NCI-H2227 (cell line): ENCODE measurements around the gene DAPK2.
A peak's percentile ranks its signal among the peaks of the same experiment; 100 is the strongest.
"Not testable (repeated sequence)": the region's sequence is repeated elsewhere in the genome, so short reads cannot be mapped to it uniquely, and the experiment has no call there.

ENCODE experiments used
- DNase-seq: peaks from one replicate; lab custom pipeline; 2025; ENCODE audit not compliant: unreplicated experiment; lab: John Stamatoyannopoulos, UW

Gene DAPK2

DNA sequence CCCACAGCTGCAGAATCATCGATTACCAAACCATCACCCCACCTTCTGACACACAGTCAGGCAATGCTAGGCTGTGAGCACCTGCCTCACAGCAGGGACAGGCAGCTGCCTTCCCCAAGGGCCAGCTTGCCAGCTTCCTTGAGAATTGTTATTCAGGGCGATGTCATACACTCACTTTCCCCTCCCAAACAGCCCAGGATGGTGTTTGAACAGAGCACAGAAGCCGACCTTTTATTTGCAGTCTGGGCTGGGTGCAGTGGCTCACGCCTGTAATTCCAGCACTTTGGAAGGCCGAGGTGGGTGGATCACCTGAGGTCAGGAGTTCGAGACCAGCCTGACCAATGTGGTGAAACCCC is 128.0 kb downstream of the DAPK2 start:
- DNase-seq = no peak

DNA sequence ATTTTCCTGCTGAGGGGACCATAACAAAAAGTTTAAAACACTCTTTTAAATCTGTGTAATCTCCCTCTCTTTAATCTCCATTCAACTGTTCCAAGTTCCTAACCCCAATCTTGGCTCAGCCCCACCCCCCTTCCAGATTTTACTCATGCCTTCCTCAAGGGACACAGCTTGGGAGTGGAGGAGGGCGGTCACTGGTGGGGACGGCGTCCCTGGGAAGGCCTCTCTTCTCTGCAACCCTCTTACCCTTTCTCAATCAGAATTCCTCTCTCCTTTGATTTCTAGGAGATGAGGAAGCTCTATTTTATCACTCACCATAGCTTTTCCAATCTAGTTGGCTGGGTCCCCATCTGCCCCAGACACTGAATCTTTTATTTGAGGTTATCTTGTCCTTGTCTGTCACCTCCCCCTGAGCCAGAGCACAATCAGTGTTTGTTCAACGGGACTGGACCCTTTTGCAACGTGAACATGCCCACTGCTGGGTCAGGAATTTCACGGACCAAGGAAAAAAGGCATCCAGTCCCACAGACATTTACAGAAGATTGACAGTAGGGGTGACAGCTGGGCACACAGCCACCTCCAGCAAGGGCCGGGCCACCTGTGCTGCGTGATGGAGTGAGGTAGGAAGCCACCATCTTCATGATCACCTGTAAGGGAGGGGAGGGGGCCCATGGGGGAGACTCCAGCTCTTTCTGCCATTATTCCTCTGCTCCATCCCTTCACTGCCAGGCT is 128.5 kb downstream of the DAPK2 start:
- no peak for DNase-seq

DNA sequence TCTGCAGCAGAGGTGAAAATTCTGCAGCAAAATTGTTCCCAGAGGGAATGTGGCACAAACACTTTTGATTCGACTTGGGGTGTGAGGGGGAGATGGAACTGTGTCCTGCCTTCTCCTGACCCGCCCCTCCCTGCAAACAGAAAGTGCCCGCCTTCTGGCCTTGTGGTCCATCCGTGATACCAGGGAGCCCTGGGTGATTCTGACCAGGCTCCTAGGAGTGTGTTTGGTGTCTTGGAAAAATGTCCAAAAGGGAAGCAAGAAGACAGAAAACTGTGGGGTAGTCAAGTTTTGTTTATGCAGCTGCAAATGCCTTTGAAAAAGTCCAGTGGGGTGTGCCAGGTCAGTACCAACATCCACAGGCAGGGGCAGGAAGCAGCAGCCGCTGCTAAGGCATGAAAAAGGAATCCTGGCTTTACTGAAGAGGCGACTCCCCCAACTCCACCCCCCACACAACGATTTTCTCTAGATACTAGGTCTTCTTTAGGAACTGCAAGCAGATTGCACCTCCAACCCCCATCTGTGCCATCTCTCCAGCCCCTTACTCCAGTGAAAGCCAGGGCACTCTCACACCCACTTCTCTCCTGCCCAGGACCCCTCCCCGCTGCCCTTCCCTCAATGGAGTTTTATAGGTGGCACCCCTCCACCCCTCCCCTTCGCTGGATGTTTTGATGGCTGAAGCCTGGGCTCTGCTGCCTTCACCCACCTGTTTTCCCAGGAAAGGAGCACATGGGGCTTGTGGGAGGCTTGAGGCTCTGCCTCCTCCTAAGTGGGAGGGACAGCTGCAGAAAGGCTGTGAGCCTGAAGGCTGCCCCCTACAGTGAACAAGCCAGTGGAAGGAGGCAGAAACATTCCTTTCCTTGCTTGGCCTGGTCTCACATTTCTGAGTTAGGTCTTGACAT is 130.2 kb downstream of the DAPK2 start:
- DNase-seq = peak; percentile 7

DNA sequence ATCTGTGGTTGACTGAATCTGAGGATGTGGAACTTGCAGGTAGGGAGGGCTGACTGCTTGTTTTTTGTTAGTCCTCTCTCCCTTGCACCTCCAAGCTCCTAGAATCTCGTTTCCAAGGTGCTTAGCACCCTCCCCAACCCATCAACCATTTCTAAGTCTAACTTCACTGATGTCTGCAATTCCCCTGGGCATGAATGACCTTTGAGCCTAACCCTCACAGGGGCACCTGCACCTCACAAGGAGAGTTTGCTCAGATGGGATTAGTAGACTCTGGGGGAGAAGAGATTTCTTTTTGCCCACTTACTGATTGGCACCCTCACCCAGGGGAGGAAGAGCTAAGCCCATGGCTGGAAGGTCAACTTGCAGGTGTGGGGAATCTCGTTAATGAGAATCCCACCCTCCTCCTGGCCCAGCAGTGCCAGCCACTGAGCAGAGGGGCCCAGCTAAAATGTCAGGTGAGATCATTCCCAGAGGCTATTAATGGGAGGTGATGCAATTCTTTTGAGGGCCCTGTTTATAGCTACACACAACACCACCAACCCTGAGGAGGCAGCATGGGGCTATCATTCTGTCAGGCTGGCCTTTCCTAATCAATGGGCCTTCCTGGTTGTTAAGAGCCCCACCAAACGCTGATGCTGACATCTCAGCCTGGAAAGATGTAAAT is 130.9 kb downstream of the DAPK2 start:
- no peak for DNase-seq

DNA sequence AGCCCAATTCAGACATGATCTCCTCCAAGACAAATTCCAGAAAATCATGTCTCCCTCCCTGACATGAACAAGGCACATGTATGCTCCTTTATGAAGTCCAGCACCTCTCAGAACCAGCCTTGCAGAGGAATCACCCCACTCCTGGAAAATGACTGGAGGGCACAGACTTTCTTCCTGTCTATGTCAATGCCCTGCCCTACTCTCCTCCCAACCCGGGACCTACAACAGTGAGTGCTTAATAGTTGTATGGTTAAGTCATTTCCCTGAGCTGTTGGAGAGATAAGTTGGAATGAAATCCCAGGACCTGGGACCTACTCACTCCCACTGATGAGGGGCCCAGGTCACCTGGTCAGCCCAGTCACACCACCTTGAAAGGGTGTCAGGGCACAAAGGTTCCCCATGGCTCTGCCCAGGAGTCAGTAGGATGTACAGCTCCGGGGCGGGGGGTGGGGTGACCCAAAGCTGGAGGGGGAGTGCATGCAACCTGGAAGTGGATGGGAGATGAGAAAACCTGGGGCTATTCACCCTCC is 132.4 kb downstream of the DAPK2 start:
- no peak for DNase-seq

DNA sequence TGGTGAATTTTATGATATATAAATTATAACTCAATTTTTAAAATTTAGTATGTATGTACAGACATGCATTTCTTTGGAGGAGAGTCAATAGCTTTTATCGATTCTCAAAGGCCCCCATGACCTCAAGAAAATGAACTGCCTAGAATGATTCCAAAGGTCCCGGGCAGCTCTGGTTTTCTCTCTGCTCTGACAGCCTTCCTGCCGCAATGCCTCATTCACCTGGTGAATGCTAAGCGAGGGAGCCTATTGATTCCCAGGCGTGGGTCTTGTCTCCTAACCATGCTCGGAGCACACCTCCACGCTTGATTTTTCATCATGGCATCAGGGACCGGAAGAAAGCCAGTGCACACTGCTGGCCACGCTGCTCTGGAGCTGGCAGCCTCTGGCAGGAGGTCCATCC is 132.9 kb downstream of the DAPK2 start:
- no peak for DNase-seq

DNA sequence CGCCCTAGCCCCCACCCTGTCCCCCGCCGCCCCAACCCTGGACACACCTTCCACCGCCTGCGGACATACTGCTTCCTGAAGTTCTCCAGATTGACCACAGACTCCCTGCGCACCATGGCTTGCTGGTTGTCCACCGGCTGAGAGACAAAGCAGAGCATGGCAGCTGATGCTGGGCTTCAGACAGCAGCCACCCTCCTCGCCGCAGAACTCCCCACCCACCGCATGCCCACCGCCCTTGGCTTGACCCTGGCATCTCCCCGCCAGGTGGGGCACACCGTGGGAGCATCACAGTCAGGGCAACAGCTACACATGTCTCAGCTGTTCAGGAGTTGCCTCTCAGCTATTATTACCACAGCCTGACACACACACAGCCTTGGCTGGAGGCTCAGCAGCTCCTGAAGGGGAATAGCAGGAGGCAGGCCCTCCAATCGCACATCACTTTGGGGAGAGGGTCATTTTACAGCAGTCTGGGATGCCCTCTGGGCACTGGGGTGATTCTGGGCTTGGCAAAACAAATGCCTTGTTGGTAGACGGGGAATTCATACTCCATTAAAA is 134.1 kb downstream of the DAPK2 start:
- DNase-seq = no peak

DNA sequence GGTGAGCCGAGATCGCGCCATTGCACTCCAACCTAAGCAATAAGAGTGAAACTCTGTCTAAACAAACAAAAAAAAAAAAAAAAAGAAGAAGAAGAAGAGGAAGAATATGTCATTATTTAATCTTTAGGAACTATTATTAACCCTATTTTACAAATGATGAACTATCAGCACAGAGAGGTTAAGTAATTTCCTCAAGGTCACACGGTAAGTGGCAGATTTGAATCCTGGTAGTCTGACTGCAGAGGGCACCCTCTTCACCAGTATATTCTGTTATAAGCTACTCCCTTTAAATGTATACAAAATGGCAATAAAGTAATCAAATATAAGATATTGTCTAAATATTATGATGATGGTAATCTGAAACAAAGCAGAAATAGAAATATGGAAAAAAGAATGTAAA is 135.1 kb downstream of the DAPK2 start:
- no peak for DNase-seq

DNA sequence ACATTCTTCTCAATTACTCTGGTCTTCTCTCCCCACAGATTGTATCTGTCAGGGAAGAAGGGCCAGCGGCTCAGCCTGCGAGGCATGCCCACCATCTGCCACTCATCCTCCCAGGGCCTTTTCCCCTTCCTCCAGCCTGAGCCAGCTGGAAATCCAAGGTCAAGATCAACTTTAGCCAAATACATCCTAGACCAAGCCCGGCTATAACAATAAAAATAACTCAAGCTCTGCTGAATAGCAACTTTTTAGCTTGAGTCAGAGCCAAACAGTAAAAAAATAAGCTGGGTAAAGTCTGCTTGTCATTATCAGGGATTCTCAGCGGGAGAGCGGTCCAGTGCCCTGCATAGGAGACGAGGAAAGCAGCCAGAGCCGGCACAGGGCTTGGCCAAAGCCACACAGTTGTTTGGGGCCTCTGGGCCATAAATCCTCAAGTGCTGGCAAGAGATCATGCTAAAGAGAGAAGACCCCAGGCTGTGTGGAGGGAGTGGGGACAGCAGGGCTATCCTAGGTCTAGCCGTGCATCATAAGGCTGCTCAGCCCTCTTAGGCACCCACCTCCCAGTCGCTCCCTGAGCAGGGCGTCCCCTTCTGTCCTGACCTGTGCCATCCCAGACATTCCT is 136.4 kb downstream of the DAPK2 start:
- DNase-seq = no peak

DNA sequence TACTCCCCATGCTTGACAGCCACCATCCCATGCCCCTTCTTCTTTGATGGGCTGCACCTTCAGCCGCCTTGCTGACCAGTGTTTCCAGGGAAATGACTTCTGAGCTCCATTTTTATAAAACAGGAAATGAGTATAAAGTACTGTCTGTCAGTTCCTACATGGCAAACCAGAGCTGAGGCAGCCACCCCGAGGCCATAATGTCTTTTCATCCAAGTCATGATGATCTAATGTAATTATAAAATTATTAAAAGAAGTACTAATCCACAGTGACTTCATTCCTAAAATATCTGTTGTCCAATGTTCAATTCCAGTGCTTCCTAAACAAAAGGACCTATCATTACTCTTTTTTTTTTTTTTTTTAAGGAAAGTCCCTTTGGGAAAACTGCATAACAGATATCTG is 137.3 kb downstream of the DAPK2 start:
- no peak for DNase-seq

DNA sequence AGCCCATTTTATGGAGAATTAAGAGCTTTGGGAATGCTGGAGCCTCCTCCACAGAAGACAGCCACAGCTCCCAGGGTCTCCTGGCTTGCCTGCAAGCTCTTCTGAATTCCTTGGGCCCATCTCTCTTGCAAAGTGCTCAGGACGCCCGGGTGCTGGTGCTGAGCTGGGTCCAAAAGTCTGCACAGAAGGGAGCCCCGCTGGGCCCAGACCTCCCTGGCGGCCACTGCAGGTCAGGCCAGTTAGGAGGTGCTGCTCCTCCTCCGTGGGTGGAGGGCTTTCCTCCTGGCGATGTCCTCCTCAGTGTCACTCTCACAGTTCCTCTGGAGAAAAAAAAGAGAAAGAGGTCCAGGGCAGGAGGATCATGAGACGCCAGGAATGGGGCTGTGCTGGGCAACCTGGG is 138.0 kb downstream of the DAPK2 start:
- DNase-seq = no peak

DNA sequence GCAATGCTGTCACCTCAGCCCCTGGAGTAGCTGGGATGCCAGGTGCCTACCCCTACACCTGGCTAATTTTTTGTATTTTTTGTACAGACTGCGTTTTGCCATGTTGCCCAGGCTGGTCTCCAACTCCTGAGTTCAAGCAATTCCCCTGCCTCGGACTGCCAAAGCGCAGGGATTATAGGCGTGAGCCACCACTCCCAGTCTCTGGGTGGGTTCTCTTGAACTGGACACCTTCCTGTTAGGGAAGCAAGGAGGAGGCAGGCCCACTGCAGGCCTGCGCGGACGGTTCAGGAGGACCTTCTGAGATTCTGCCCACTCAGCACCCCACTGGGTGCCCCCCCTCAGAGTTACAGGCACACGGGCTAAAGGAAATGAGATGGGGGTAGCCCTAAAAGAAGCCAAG is 138.8 kb downstream of the DAPK2 start:
- DNase-seq = no peak

DNA sequence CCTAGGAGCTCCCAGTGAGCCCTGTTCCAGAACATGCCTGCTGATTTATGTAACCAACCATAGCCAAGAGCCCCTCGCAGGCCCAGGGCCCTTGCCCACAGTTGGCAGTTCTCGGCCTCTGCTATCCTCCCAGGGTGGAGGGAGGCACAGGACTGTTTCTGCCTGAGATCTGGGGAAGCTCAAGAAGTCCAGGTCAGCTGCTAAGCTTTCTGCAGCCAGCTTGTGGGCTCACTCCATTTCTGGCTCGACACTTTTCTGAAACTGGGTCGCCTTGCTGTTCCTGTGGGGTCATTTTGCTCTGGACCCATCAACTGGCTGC is 140.1 kb downstream of the DAPK2 start:
- no peak for DNase-seq

DNA sequence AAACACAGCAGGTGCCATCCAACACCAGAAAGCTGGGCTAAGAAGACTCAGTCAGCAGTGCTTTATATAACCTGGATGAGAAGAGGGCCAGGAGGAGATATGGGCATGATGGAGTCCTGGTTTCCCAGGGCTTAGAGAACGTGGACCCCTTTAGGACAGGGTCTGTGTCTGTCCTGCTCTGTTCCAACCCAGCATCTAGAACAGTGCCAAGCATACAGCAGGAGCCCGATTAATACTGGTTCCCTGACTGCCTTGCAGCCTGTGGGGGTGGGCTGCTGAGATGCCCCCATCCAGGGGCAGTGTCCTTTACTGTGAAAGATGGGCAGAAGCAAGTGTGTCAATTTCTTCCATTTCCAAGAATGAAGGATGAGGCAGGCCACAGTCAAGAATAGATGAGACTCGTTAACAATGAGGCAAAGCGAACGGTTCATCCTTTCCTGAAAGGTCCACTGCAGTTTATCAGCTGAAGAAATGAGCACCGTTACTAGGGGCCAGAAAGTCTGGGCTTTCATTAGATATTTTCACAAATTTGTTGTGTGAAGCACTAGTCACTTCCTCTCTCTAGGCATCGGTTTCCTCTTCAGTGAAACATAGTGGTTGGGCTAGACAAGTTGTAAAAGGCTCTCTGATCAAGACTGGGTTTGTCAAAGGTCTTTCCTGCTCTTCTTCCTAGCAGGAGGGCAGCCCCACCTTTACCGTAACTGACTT is 140.6 kb downstream of the DAPK2 start:
- DNase-seq = no peak

DNA sequence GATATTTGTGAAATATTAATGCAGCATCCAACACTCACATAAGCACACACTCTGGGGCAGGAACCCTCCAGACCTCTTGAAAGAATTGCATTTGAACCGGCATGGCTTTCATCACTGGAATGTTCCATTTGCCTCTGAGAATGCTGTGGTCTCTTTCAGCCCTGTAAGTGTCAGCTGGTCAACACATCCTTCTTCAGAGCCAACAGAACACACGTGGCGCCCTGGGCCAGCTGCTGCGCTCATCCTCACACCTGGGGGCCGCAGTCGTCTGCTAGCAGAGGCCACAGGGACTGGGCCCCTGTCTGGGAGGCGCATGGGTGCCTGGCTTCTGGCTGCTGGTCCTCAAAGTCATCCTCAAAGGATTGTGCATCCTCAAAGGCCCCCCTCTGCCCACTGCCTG is 141.2 kb downstream of the DAPK2 start:
- no peak for DNase-seq

DNA sequence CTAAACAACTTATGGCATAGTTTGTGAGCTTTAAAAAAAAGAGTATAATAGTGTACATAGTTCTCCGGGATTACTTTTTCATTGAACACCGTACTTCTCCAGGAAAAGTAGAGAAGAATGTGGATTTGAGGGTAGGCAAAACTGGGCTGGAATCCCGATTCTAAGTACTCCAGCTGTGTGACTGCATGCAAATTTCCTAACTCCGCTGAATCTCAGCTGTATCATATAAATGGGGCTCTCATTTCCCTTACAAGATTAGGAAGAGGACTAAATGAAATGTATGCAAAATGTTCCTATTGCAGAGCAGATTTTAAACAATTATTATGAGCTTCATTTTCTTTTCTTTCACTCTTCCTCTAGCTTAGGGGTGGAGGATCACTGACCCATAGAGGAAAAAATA is 142.2 kb downstream of the DAPK2 start:
- DNase-seq = no peak

DNA sequence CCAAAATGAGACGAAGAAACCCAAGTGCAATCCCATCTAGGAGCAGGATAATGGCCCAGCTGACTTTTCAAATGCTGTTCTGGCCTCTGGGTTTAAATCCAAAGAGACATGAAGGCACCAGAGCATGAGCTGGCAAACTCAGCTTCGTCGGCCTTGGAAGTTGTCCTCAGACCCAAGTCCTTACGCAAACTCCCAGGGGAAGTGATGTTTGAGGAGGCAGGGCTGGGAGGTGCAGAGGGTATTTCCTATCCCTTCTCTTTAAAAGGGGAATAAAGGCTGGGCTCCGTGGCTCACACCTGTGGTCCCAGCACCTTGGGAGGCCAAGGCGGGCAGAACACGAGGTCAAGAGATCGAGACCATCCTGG is 143.6 kb downstream of the DAPK2 start:
- no peak for DNase-seq

DNA sequence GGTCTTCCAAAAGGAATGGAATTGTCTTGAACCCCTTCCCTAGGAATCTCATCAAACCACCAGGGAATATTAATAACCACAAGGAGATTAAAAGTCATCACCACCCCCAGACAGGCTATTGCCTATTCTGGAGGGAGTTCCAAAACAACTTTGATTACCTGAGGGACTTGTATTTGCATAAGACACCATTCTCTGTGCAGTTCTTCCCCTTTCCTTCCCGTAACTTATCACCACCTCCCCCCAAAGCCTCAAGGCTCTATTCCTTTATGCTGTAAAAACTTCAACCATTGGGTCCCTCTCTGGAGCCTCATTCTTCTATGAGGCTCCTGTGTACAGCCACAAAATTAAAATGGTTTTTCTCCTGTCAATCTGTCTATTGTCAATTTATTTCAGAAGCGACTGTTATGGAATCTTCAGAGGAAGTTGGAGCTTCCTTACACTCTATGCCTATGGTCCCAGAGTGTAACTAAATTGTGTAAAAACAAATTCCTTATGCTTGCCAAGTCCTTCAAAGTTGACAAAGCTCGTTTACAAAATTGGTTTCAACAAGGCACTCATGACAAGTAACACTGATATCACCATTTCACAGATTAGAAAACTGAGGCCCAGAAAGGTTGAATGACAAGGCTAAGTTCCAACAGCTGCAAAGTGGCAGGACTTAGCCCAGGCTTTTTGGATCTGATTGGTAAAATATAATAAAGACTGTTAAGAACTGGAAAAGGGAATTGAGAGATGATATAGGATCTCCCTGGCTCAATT is 144.2 kb downstream of the DAPK2 start:
- DNase-seq = no peak

DNA sequence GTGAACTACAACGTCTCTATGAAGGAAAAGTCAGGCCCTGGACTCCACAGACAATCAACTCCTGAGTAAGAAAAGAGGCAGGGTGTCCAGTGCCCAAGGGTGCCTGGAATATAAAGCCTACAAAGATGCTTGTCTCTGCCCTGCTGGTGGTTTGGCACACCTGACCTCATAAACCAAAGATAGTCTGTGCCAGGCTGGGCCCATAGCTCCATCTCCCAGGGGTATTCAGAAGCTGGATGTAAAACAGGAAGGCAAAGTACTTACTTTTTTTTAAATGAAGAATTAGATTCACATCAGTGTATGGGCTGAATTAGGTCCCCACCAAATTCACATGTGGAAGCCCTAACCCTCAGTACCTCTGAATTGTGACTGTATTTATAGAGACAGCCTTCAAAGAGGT is 146.0 kb downstream of the DAPK2 start:
- no peak for DNase-seq

DNA sequence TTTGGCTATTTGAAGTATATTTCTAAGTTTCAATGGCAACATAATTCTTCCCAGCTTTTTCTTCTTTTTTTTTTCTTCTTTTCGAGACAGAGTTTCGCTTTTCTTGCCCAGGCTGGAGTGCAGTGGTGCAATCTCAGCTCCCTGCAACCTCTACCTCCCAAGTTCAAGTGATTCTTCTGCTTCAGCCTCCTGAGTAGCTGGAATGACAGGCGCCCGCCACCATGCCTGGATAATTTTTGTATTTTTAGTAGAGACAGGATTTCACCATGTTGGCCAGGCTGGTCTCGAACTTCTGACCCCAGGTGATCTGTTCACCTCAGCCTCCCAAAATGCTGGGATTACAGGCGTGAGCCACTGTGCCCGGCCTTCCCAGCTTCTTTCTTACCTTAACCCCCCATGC is 146.7 kb downstream of the DAPK2 start:
- not testable (repeated sequence) for DNase-seq
